CD4-positive, alpha-beta T cell treated with Interleukin-15 for 1 hour (primary cell): ENCODE results near the gene DBP.
A peak's percentile ranks its signal among the peaks of the same experiment; 100 is the strongest.
"Not testable (repeated sequence)": the region's sequence is repeated elsewhere in the genome, so short reads cannot be mapped to it uniquely, and the experiment has no call there.

Experiments used
- DNase-seq: peaks from one replicate; pipeline ENCODE4 v3.0.0-alpha.2; 2020

DBP gene

DNA sequence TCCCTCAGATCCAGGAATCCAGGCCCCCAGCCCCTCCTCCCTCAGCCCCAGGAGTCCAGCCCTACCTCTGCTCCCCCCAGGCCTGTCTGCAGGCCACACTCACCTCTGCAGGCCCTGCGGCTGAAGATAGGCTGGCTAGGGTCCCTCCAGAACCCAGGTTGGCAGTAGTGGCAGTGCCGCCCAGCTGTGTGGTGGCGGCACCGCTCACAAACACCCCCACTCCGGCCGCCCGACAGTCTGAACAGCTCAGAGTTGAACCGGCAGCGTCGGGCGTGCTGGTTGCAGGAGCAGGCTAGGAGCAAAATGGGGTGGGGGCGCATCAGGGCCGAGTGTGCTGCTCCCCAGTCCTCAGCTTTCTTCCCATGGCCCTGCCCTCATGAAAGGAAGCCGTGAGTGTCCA, 27.3 kb upstream of the DBP start:
- DNase-seq: no peak

GRCh38 chr19:48663667-48664066, 26.5 kb upstream of the DBP start:
- DNase-seq: no peak

DNA sequence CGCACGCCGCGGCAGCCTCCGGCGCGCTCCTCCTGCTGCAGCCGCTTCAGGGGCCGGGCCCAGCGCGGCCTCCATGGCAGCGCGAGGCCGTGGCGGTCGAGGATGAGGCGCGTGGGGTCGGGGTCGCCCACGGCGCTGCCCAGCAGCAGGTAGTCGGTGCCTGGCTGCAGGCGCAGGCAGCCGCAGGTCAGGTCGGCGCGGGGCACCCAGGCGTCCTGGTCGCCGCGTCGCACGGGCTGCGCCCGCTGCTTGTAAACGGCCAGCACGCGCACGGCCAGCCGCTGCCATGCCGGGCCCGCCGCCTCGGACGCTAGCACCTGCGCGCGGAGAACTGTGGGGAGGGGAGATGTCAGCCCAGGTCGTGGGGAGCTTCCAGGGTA, 24.5 kb upstream of the DBP start:
- no peak for DNase-seq

DNA sequence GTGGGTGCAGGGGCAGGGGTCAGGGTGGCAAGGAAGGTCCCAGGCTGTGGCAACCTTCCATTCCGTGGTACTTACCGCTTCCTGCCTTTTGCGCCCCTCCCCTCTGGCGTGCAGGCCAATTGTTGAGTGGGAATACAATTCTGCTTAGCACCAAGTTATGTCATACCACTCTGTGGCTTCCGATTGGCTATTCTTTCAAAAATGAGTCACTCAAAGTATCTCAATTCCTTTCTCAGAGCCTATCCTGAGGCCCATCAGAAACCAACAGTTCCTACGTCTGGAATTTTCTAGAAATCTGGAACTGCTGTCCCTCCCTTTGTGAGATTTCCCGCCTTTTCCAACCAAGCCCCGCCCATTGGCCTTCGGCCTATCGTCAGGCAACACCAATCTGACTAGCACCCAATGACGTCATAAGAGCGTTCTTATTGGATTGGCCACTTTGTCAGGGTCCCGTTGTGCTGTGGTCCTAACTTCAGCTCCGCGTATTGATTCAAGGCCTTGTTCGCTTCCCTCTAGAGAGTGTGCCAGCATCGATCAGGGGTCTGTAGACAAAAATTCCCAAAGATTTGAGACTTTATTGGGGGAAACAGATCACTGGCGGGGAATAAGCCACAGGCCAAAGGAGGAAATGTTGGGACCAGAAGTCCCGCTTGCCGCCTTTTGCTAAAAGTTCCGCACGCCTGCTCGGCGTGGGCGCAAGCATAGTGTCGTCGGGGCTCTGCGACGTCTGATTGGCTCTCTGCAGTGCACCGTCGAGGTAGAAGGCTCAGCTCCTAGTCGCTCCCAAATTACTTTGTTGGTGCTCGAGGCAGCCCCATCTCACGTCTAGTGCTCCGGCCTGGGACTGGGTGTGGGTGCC, 23.9 kb upstream of the DBP start:
- DNase-seq: peak; percentile 87

GRCh38 chr19:48659768-48660167, 22.6 kb upstream of the DBP start:
- peak; percentile 41 for DNase-seq

DNA sequence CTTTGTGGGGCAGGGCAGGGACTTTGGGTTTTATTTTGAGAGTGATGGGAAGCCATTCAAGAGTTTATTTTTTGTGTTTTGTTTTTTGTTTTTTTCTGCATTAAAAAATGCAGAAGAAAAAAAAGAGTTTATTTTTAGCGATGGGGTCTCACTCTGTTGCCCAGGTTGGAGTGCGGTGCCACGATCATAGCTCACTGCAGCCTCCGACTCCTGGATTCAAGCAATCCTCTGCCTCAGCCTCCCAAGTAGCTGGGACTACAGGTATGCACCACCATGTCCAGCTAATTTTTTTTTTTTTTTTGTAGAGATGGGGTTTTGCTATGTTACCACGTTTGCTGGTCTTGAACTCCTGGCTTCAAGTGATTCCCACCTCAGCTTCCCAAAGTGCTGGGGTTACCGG, 21.3 kb upstream of the DBP start:
- DNase-seq: no peak

DNA sequence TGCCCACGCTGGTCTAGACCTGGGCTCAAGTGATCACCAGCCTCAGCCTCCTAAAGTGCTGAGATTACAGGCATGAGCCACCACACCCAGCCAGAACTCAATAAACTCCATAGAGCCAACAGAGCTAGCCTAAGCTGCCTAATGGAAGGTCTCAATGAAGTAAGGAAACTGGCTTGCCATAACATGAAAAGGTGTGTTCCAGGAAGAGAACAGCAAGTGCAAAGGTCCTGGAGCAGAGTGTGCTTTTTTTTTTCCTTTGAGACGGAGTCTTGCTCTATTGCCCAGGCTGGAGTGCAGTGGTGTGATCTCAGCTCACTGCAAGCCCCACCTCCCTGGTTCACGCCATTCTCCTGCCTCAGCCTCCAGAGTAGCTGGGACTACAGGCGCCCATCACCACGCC, 20.6 kb upstream of the DBP start:
- not testable (repeated sequence) for DNase-seq

- no peak for DNase-seq
Observed at GRCh38 chr19:48656840-48657474, 19.8 kb upstream of the DBP start.

DNA sequence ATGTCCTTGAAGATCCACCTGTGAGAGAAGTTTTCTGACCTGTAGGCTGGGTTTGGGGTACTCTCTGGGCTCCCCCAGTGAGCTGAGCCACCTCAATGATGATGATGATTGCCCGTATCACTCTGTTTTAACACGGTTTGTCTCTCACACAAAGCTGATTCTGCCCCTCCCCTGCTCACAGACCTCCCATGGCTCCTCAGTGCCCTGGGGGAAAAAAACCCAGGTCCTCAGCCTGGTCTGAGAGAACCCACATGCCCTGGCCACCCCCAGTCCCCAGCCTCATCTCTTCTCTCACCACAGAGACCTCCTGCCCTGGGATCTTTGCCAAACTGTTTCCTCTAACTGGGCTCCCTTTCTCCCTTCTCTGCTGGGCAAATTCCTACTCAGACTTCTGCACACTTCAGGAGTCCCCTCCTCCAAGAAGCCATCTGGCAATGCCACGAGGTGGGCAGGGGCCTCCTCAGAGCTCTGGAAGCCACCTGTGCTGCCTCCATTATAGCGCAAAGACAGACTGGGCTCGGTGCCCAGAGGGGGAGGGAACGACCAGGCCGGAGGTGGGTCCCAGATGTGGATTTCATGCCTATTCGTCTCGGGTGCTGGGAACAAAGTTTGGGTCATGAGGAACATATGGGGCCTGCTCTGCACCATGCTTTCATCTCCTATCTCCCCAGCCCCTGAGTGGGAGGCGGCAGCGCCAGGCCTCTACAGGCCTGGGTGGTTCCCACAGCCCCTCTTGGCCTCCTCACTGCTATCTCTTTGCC, 17.3 kb upstream of the DBP start:
- DNase-seq: no peak

GRCh38 chr19:48651683-48652048, 14.5 kb upstream of the DBP start:
- no peak for DNase-seq

- DNase-seq: no peak
Observed at GRCh38 chr19:48650974-48651682, 13.9 kb upstream of the DBP start.

DNA sequence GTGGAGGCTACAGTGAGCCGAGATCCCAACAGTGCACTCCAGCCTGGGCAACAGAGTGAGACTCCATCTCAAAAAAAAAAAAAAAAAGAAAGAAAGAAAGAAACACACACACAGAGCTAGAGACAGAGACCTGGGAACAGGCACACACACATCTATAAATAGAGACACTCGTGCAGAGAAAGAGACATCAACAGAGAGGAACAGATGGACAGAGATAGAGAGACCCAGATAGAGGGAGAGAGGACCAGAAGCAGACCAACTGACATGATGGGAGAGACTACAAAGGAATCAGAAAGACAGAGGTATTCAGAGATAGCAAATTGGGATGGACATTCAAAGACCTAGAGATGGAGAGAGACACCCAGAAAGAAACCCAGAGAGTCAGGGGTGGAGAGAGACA, 11.0 kb upstream of the DBP start:
- DNase-seq: no peak

DNA sequence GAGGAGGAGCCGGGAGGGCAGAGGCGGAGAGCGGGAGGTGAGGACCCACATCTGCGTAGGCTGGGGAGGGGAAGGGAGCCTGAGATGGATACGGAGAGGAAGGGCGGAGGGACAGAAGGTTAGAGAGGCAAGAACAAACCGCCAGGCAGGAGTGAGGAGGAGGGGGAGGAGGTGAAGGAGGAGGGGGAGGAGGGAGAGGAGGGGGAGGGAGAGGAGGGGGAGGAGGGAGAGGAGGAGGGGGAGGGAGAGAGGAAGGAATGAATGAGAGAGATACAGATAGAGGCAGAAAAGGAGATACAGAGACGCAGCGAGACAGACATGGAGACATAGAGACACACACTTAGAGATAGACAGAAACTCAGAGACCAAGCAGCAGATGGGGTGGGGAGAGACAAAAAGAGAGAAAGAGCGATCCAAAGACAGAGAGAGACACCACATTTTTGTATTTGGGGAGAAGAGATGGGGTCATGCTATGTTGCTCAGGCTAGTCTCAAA, 9.6 kb upstream of the DBP start:
- DNase-seq: no peak

DNA sequence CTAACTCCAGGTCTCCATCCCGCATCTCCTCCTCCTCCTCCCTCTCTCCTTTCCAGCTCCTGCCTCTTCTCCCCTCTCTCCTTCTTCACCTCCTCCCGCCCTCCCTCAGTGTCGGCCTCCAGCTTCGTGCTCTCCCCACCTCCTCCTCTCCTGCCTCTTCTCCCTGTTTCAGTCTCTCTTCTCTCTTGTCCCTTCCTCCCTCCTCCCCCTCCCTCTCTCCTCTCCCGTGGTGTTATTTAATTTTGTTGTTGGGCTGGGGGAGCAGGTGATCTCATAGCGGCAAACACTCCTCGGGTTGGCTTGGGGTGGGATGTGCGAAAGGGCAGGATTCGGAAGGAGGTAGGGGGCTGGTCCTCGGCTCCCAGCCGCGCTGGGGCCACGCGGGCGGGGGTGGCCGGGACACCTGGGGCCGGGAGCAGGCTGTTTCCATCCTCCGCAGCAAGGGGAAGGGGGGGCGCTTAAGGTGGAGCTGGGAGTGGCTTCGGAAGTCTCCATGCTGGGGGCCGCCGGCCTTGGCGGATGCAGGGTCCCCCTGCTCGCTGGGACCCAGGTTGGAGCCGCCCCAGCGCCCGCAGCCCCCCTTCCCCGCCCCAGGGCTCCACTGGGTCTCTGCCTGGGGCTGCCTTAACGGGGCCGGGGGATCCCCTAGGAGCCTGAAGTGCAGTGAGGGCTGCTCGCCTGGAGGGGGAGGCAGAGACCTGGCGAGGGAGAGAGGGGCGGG, 9.0 kb upstream of the DBP start, which contains the start of gene CA11:
Gene CA11 (minus strand): TSS at position 187 of the 721 bp plus-strand sequence. CDS start 555 bp downstream, outside the sequence.
- peak; percentile 92 for DNase-seq

DNA sequence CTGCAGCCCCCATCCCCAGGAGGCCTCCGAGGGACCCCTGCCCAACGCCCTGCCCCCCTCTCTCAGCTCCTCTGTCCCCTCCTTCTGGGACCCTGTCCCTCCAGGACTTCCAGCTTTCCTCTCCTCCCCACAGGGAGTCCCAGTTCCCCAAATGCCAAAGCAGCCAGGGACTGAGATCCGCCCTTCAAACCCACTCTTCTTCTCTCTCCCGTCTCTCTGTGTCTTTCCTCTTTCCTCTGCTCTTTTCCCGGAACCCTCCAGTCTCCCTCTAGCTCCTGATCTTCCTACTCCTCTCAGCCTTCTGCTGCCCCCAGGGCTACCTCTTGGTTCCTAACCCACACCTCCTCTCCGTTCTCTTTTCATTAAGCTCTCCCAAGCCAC, 8.4 kb upstream of the DBP start:
- DNase-seq: no peak

DNA sequence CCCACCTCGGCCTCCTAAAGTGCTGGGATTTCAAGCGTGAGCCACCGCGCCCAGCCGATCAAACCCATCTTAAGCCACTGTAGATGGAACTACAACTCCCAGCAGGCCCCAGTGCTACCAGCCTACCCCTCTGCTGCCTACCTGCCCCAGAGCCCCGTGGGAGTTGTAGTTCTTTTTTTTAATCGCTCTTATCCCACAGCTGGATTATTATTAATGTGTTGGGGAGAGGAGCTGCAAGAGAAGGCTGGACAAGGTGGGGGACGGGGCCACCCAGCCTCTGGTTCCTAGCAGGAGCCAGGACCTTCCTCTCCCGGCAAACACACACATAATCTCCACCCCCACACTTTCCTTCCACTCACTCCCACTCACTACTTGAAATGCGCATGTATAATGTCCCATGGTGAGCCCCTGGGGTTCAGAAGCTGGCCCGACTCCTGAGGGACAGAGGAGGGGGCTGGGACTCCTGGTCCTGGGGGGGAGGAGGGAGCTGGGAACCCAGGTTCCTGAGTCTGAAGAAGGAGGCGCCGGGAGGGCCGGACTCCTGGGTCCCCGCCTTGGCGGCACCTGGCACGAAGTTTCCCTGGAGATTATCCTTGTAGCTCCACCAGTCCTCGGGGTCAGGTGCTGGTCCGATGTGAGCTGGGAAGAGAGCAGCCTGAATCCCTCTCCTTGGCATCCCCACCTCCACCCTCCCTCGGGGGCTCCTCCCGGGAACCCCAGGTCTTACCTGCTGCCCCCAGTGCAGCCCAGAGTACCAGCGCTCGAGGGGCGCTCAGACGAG, 7.8 kb upstream of the DBP start:
- DNase-seq: peak; percentile 80

DNA sequence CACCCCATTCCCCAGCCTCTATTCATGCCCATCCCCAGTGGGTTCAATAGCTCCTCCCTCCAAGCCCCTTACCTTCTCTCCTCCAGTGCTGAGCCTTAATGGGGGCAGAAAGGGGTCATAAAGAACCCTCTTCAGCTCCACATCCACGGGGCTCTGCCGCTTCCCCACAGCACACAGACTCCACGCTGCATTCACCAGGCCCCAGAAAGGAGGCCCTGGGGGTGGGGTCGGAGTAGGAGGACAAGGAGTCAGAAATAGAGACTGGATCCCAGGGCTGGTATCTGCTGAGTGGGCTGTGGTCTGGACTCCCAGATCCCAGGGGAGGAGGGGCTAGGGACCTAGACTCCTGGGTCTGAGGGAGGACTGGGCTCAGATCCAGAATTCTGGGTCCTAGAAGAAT, 7.2 kb upstream of the DBP start:
- DNase-seq: no peak

- DNase-seq: no peak
Observed at GRCh38 chr19:48642862-48643261, 5.7 kb upstream of the DBP start.

DNA sequence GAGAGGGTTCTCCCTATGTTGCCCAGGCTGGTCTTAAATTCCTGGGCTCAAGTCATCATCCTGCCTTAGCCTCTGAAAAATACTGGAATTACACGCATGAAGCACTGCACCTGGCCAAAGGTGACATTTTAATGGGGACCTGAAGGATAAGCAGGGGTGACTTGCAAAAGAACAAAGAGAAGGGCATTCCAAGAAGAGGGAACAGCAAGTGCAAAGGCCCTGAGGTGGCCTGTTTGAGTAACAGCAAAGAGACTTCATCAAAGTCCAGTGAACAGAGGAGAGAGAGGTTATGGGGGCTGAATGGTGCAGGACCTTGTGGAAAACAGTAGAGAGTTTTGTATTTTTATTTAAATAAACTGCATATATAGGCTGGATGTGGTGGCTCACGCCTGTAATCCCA, 4.7 kb upstream of the DBP start:
- no peak for DNase-seq

GRCh38 chr19:48639483-48640375, 2.5 kb upstream of the DBP start:
- peak; percentile 52 for DNase-seq
